Measurements from ENCODE around the gene GPANK1.

The GPANK1 gene

GRCh38 chr6:31690231-31691077 is 25.7 kb upstream of the GPANK1 start:
- no peak for DNase-seq

GRCh38 chr6:31689249-31690110 is 24.7 kb upstream of the GPANK1 start:
- no peak for DNase-seq

- no peak for DNase-seq
Measured at GRCh38 chr6:31687860-31688693, 23.3 kb upstream of the GPANK1 start.

GRCh38 chr6:31687321-31687720 is 22.5 kb upstream of the GPANK1 start:
- DNase-seq, result no peak

- DNase-seq, result no peak
Measured at GRCh38 chr6:31686483-31686882, 21.7 kb upstream of the GPANK1 start.

- DNase-seq, result no peak
Measured at GRCh38 chr6:31683591-31683990, 18.8 kb upstream of the GPANK1 start.

- DNase-seq, result peak; percentile 53 to 56
Measured at GRCh38 chr6:31681135-31681671, 16.4 kb upstream of the GPANK1 start.

- DNase-seq, result peak; percentile 66 to 85
Measured at GRCh38 chr6:31680226-31681134, 15.7 kb upstream of the GPANK1 start, which contains the start of gene LY6G5C. LY6G5C (minus strand) TSS chr6:31681067; CDS start chr6:31680373, 694 bp downstream.

- no peak for DNase-seq
Measured at GRCh38 chr6:31677955-31678354, 13.2 kb upstream of the GPANK1 start.

- DNase-seq, result no peak
Measured at GRCh38 chr6:31676904-31677303, 12.1 kb upstream of the GPANK1 start.

GRCh38 chr6:31676322-31676903 is 11.6 kb upstream of the GPANK1 start:
- no peak for DNase-seq

- DNase-seq, result no peak
Measured at GRCh38 chr6:31669676-31670075, 4.9 kb upstream of the GPANK1 start, which contains the start of gene LY6G5B. LY6G5B (plus strand) TSS chr6:31669976; CDS start chr6:31670951, 975 bp downstream.

- DNase-seq, result no peak
Measured at GRCh38 chr6:31666337-31666965, 1.7 kb upstream of the GPANK1 start.

- peak; percentile 94 to 96 for DNase-seq
Measured at GRCh38 chr6:31665501-31666336, 922 bp upstream of the GPANK1 start, which contains the start of gene CSNK2B. CSNK2B (plus strand) TSS chr6:31666080; CDS start chr6:31666832, 752 bp downstream.

- DNase-seq, result no peak
Measured at GRCh38 chr6:31663961-31664789, 622 bp downstream of the GPANK1 start.

- DNase-seq, result no peak
Measured at GRCh38 chr6:31663126-31663960, 1.5 kb downstream of the GPANK1 start.

GRCh38 chr6:31662124-31662723 is 2.6 kb downstream of the GPANK1 start:
- DNase-seq, result no peak

Measured in NCI-H524 (cell line).